SU-DHL-6 (cell line): ENCODE data around the gene MAG.

ENCODE experiments used
- H2AFZ ChIP-seq: fragments of 200-600 bp; sonication (generic); 2 replicates; pipeline ENCODE4 v1.6.1; 2014; ENCODE audit warnings: low read depth, mild to moderate bottlenecking, moderate library complexity, mixed read lengths, antibody characterized with exemption, low read length; ENCODE audit not compliant: severe bottlenecking
- H3F3A ChIP-seq: fragments of 200-600 bp; shearing (Covaris generic); 2 replicates; pipeline ENCODE4 v1.6.0; 2016; ENCODE audit warnings: antibody characterized with exemption, mild to moderate bottlenecking; ENCODE audit not compliant: insufficient read depth
- H3K27ac ChIP-seq: fragments of 200-600 bp; sonication (generic); 2 replicates; pipeline ENCODE4 v1.5.1; 2016; ENCODE audit warnings: low read depth, mild to moderate bottlenecking, low read length, moderate library complexity, mixed read lengths
- H3K27me3 ChIP-seq: fragments of 200-600 bp; sonication (generic), shearing (Covaris generic); 2 replicates; pipeline ENCODE4 v1.6.0; 2014; ENCODE audit warnings: mild to moderate bottlenecking, low read length
- H3K36me3 ChIP-seq: fragments of 200-600 bp; sonication (generic); 2 replicates; pipeline ENCODE4 v1.6.1; 2014; ENCODE audit warnings: mild to moderate bottlenecking, low read length, mixed read lengths
- H3K4me2 ChIP-seq: fragments of 300-600, 200-600 bp; shearing (Covaris generic), sonication (generic); 2 replicates; pipeline ENCODE4 v1.6.0; 2014; ENCODE audit warnings: low read length, low read depth, mild to moderate bottlenecking; ENCODE audit not compliant: poor library complexity, severe bottlenecking
- H3K4me3 ChIP-seq: fragments of 200-600 bp; sonication (generic); 2 replicates; pipeline ENCODE4 v1.5.1; 2014; ENCODE audit warnings: antibody characterized with exemption, low read length, mild to moderate bottlenecking, mixed read lengths; ENCODE audit not compliant: insufficient read depth, poor library complexity, severe bottlenecking
- H3K79me2 ChIP-seq: fragments of 200-600 bp; sonication (generic); 2 replicates; pipeline ENCODE4 v1.6.1; 2014; ENCODE audit warnings: mild to moderate bottlenecking, low read length, moderate library complexity; ENCODE audit not compliant: insufficient read depth
- H3K9ac ChIP-seq: fragments of 200-600 bp; sonication (generic); 2 replicates; pipeline ENCODE4 v1.7.0; 2014; ENCODE audit warnings: mild to moderate bottlenecking, low read length
- H3K9me2 ChIP-seq: fragments of 200-600 bp; sonication (generic); replicated peaks from 2 replicates; pipeline ENCODE4 v1.6.1; 2014; ENCODE audit warnings: low read length; ENCODE audit not compliant: insufficient read depth
- H3K9me3 ChIP-seq: fragments of 200-600 bp; sonication (generic); 2 replicates; pipeline ENCODE4 v1.6.1; 2014; ENCODE audit warnings: low read length, mixed read lengths; ENCODE audit not compliant: insufficient read depth
- H4K20me1 ChIP-seq: fragments of 200-600 bp; sonication (generic); 2 replicates; pipeline ENCODE4 v1.6.1; 2014; ENCODE audit warnings: low read depth, mild to moderate bottlenecking, antibody characterized with exemption, low read length, moderate library complexity, mixed read lengths
- EZH2phosphoT487 ChIP-seq: fragments of 200-600 bp; sonication (generic), shearing (Covaris generic); conservative IDR thresholded peaks from 2 replicates; pipeline ENCODE4 v1.6.1; 2018; ENCODE audit warnings: mild to moderate bottlenecking, antibody characterized with exemption, low read length, moderate library complexity, mixed read lengths
- TF ChIP-seq, protein P1 (sequence below): fragments of 200-600 bp; sonication (generic); IDR thresholded peaks from one replicate; pipeline ENCODE4 v1.5.1; 2017; ENCODE audit warnings: antibody characterized with exemption, mild to moderate bottlenecking, low read length, moderate library complexity; ENCODE audit not compliant: insufficient read depth, poor library complexity, severe bottlenecking

MAG gene

GRCh38 chr19:35340431-35340830 is 48.5 kb downstream of the MAG start:
- Histone ChIP-seq H3K27ac (no peak overlapping the region), H3K4me3 (no peak overlapping the region), H3K36me3 (peaks cover 22% of the 10 kb centered on the region), H4K20me1 (peaks cover 7% of the 10 kb centered on the region; the same call in 1 of the 2 replicates), H3K9me2 (no peaks in the 10 kb centered on the region), H3K4me2 (no peak overlapping the region), H3F3A (peaks cover 15% of the 10 kb centered on the region; the same call in 1 of the 2 replicates), H3K9ac (no peak overlapping the region), H3K9me3 (no peaks in the 10 kb centered on the region), H2AFZ (no peak overlapping the region), H3K27me3 (no peaks in the 10 kb centered on the region), H3K79me2 (0 out of 2 replicates have a peak, but pooled peaks cover 12% of the 10 kb centered on the region)
- TF ChIP-seq, protein P1, sequence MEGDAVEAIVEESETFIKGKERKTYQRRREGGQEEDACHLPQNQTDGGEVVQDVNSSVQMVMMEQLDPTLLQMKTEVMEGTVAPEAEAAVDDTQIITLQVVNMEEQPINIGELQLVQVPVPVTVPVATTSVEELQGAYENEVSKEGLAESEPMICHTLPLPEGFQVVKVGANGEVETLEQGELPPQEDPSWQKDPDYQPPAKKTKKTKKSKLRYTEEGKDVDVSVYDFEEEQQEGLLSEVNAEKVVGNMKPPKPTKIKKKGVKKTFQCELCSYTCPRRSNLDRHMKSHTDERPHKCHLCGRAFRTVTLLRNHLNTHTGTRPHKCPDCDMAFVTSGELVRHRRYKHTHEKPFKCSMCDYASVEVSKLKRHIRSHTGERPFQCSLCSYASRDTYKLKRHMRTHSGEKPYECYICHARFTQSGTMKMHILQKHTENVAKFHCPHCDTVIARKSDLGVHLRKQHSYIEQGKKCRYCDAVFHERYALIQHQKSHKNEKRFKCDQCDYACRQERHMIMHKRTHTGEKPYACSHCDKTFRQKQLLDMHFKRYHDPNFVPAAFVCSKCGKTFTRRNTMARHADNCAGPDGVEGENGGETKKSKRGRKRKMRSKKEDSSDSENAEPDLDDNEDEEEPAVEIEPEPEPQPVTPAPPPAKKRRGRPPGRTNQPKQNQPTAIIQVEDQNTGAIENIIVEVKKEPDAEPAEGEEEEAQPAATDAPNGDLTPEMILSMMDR = no peak
- no peak for TF ChIP-seq EZH2phosphoT487

DNA sequence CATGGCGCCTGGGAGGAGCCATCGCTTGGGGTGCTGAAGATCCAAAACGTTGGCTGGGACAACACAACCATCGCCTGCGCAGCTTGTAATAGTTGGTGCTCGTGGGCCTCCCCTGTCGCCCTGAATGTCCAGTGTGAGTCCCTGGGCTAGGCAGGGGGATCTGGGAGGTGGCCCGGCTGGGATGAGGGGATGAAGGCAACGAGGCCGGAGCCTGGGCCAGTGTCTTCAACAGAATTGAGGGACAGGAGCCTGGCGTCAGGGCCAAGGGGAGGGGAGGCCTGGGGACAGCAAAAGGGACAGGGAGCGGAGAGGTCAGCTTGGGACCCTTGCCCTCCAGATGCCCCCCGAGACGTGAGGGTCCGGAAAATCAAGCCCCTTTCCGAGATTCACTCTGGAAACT is 49.0 kb downstream of the MAG start:
- Histone ChIP-seq H3K4me3 (no peak overlapping the region), H3K79me2 (0 out of 2 replicates have a peak, but pooled peaks cover 7% of the 10 kb centered on the region), H3K27me3 (no peaks in the 10 kb centered on the region), H3K9me3 (no peaks in the 10 kb centered on the region), H3K9ac (no peak overlapping the region), H3K9me2 (no peaks in the 10 kb centered on the region), H3K4me2 (no peak overlapping the region), H3K36me3 (peaks cover 27% of the 10 kb centered on the region), H4K20me1 (peaks cover 7% of the 10 kb centered on the region; the same call in 1 of the 2 replicates), H2AFZ (no peak overlapping the region), H3K27ac (no peak overlapping the region), H3F3A (peaks cover 19% of the 10 kb centered on the region)
- TF ChIP-seq, protein P1 = no peak
- TF ChIP-seq EZH2phosphoT487 = no peak

DNA sequence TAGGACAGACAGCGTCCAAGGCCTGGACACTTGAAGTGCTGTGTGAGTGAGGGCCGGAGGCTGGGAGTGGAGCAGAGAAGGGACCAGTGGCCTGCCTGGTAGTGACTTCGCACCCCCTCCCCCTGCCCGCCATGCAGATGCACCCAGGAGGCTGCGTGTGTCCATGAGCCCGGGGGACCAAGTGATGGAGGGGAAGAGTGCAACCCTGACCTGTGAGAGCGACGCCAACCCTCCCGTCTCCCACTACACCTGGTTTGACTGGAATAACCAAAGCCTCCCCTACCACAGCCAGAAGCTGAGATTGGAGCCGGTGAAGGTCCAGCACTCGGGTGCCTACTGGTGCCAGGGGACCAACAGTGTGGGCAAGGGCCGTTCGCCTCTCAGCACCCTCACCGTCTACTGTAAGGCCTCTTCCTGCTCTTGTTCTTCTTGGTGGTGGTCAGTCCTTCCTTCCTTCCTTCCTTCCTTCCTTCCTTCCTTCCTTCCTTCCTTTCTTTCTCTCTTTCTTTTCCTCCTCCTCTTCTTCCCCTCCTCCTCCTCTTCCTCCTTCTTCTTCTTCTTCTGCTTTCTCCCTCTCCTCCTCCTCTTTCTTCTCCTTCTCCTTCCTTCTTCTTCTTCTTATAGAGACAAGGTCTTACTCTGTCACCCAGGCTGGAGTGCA is 49.7 kb downstream of the MAG start:
- Histone ChIP-seq H3K4me2 (no peak overlapping the region), H3K9ac (no peak overlapping the region), H3K36me3 (peaks cover 24% of the 10 kb centered on the region), H3K9me2 (no peaks in the 10 kb centered on the region), H3K9me3 (no peaks in the 10 kb centered on the region), H4K20me1 (peaks cover under 1% of the 10 kb centered on the region; the same call in 1 of the 2 replicates), H3K4me3 (no peak overlapping the region), H3K27ac (no peak overlapping the region), H2AFZ (no peak overlapping the region), H3K27me3 (no peaks in the 10 kb centered on the region), H3K79me2 (0 out of 2 replicates have a peak, but pooled peaks cover under 1% of the 10 kb centered on the region), H3F3A (peaks cover 26% of the 10 kb centered on the region)
- TF ChIP-seq, protein P1 = no peak
- TF ChIP-seq EZH2phosphoT487 = no peak
